ENCODE measurements around the gene COQ10B.

The COQ10B gene

DNA sequence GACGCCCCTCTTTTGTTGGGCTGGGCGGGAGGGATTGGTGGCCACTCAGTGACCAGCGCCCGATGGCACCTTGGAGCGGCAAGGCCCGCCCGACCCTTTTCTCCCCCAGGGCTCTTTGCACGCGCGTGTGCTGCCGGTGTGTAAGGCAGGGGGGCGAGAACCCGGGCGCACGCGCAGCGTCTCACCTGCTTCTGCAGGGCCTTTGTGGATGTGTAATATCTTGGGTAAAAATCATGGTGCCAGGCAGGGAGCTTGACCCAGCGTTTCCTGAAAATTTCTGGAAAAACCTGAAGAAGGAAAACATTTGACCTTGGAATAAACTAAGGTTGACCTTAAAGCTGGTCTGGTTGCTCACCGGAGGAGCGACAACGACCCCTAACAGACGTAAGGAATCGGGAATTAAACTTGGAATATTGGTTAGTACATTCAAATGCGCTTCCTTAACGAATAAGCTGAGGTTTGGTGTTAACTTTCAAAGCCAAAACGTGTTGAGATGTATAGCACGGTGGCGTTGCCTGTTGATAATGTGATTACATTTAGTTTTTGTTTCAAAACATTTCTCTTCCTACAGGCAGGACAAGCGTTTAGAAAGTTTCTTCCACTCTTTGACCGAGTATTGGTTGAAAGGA lies 47.3 kb downstream of the COQ10B start:
- Mint-ChIP-seq H3K4me1 (peaks cover 22 to 45% of the 10 kb centered on the region in 2 donors), H3K36me3 (peaks cover 32 to 55% of the 10 kb centered on the region in 2 donors), H3K27me3 (no peaks in the 10 kb centered on the region), H3K4me3 (peak overlapping the region; percentile 90 to 96), H3K27ac (peak overlapping the region; percentile 97), H3K9me3 (no peaks in the 10 kb centered on the region)
- ATAC-seq (replicated peaks) (peak; percentile 13 to 21), DNase-seq (no peak)

- ATAC-seq (replicated peaks) (no peak), DNase-seq (no peak)
- peaks cover 17 to 35% of the 10 kb centered on the region in 2 donors for H3K4me1 Mint-ChIP-seq
- H3K27me3 Mint-ChIP-seq = no peaks in the 10 kb centered on the region
- peaks cover 30 to 48% of the 10 kb centered on the region in 2 donors for H3K36me3 Mint-ChIP-seq
- H3K9me3 Mint-ChIP-seq = no peaks in the 10 kb centered on the region
- H3K27ac Mint-ChIP-seq = peak overlapping the region; percentile 9
- H3K4me3 Mint-ChIP-seq = peak overlapping the region; percentile 90 to 96
Measured at GRCh38 chr2:197502201-197502600, 48.8 kb downstream of the COQ10B start.

DNA sequence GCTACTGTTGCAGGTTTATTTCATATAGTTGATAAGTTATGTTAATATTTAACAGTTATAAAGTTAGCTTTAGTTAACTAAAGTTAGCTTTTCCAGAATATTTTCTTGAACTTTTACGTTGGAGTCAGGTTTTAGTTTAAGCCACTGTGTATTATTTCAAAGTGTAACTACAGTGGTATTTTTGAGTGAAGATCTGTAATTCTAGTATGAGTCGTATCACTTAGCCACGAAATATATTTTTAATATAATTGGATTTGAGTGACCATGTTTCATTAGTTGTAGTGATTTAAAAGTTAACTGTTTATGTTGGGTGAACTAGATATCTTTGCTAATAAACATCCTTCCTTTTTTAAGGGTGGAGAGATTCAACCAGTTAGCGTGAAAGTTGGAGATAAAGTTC lies 49.3 kb downstream of the COQ10B start:
- no peaks in the 10 kb centered on the region for H3K9me3 Mint-ChIP-seq
- DNase-seq (no peak), ATAC-seq (replicated peaks) (no peak)
- H3K4me1 Mint-ChIP-seq = peaks cover 16 to 30% of the 10 kb centered on the region in 2 donors
- H3K36me3 Mint-ChIP-seq = peaks cover 30 to 50% of the 10 kb centered on the region in 2 donors
- H3K27me3 Mint-ChIP-seq = no peaks in the 10 kb centered on the region
- H3K4me3 Mint-ChIP-seq = no peak overlapping the region
- H3K27ac Mint-ChIP-seq = no peak overlapping the region

- Mint-ChIP-seq H3K9me3 (no peaks in the 10 kb centered on the region), H3K27ac (peak overlapping the region; percentile 14), H3K36me3 (peaks cover 28 to 50% of the 10 kb centered on the region in 2 donors), H3K4me3 (no peak overlapping the region), H3K4me1 (peaks cover 11 to 25% of the 10 kb centered on the region in 2 donors), H3K27me3 (no peaks in the 10 kb centered on the region)
- no peak for ATAC-seq (replicated peaks)
- no peak for DNase-seq
Measured at GRCh38 chr2:197504000-197504399, 50.6 kb downstream of the COQ10B start.

DNA sequence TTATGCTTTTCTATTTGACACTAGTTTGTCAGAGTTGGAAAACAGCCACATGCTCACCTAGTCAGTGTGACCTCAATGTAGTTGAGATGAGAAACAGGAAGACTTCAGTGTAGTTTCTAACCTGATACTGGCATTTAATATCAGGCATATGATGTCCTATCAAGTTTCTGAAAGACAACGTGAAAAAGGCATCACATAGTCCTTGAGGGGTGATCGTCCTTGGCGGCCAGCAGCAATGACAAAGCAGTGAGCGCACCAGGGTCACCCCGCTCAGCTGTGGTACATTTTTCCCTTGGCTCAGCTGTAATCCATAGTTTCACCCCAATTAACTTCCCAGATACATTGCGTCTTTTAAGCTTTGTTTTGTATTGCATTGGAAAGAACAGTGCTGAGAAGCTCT lies 51.2 kb downstream of the COQ10B start:
- DNase-seq (no peak), ATAC-seq (replicated peaks) (no peak)
- H3K36me3 Mint-ChIP-seq = peaks cover 28 to 49% of the 10 kb centered on the region in 2 donors
- peaks cover 11 to 25% of the 10 kb centered on the region in 2 donors for H3K4me1 Mint-ChIP-seq
- H3K4me3 Mint-ChIP-seq = no peak overlapping the region
- no peaks in the 10 kb centered on the region for H3K9me3 Mint-ChIP-seq
- no peak overlapping the region for H3K27ac Mint-ChIP-seq
- H3K27me3 Mint-ChIP-seq = no peaks in the 10 kb centered on the region

DNA sequence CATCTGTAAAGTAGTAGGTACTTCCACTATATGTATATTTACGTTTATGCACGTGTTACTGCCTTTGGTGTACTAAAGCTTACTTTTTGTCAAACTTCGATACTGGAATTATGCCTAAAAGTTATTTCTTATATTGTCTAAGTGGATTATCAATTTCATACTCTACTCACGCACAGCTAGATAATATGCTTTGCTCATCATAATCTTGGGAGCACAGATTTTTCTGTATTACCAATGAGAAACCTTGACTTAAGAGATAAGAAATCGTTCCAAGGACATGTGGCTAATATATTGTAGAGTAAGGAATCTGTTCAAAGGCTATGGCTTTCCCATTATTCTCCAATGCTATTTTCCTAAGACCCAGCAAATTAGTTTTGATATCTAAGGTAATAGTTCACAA lies 53.3 kb downstream of the COQ10B start:
- H3K4me1 Mint-ChIP-seq = peaks cover 7 to 16% of the 10 kb centered on the region in 2 donors
- no peaks in the 10 kb centered on the region for H3K27me3 Mint-ChIP-seq
- no peak overlapping the region for H3K27ac Mint-ChIP-seq
- DNase-seq (no peak), ATAC-seq (replicated peaks) (no peak)
- H3K9me3 Mint-ChIP-seq = no peaks in the 10 kb centered on the region
- H3K4me3 Mint-ChIP-seq = no peak overlapping the region
- H3K36me3 Mint-ChIP-seq = peaks cover 22 to 39% of the 10 kb centered on the region in 2 donors

DNA sequence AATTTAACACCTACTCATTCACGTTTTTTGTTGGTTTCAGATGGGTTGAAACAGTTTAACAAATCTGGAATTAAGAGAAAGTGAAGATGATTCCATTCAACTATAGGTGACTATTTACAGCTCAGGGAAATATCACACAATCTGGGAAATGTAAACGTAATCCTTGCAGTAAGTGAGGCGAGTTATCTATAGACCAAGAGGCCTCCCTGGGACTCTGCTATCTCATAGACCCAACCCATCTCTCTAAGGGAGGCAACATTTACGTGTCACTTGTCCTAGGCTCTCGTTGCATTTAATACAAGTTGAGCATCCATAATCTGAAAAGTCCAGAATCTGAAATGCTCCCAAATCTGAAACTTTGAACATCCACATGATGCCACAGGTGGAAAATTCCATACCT lies 60.6 kb downstream of the COQ10B start:
- Mint-ChIP-seq H3K9me3 (no peaks in the 10 kb centered on the region), H3K4me1 (peaks cover 12 to 13% of the 10 kb centered on the region in 2 donors), H3K27ac (no peak overlapping the region), H3K36me3 (peaks cover 12 to 26% of the 10 kb centered on the region in 2 donors), H3K4me3 (no peak overlapping the region), H3K27me3 (no peaks in the 10 kb centered on the region)
- ATAC-seq (replicated peaks) (no peak), DNase-seq (no peak)

DNA sequence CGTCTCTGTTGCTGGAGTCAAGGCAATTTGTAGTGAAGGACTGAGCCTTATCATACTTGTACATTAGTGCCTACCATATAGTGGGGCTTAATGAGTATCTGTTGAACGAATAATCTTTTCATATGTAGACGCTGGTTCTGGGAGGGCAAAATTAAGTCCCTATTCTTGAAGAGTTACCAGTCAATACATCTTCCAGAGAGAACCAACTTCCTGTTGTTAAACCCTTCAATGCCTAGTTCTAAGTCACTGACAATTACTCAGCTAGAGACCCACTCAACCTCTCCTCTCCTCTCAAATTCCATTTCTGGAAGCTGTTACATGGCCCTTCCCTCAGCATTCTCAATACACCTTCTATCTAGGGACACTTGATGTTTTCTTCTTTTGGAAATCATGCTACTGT lies 61.4 kb downstream of the COQ10B start:
- H3K4me1 Mint-ChIP-seq = peaks cover 12 to 13% of the 10 kb centered on the region in 2 donors
- DNase-seq (no peak), ATAC-seq (replicated peaks) (no peak)
- H3K36me3 Mint-ChIP-seq = peaks cover 12 to 24% of the 10 kb centered on the region in 2 donors
- H3K9me3 Mint-ChIP-seq = no peaks in the 10 kb centered on the region
- peak overlapping the region; percentile 99 for H3K27ac Mint-ChIP-seq
- H3K27me3 Mint-ChIP-seq = no peaks in the 10 kb centered on the region
- H3K4me3 Mint-ChIP-seq = peak overlapping the region; percentile 98 to 100

DNA sequence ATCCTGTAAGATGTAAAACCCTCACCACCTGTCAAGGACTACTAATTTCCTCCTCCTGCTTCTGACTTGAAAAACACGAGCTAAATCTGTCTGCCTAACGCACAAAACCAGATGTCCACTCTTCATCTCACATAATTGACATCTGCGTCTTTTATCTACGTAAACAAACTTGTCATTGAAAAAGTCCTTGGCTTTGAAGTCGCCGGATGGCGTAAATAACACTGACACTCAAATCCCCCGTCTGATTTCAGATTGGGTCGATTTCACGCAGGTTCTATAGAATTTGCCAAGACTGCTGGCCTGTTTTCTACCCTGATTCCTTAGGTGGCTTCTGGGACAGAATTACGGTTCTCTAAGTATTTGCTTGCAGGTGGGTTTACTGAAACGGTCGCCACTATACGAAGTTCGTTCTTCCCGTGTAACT lies 62.0 kb downstream of the COQ10B start:
- ATAC-seq (replicated peaks) = peak; percentile 13 to 20
- no peak for DNase-seq
- peaks cover 14 to 27% of the 10 kb centered on the region in 2 donors for H3K36me3 Mint-ChIP-seq

DNA sequence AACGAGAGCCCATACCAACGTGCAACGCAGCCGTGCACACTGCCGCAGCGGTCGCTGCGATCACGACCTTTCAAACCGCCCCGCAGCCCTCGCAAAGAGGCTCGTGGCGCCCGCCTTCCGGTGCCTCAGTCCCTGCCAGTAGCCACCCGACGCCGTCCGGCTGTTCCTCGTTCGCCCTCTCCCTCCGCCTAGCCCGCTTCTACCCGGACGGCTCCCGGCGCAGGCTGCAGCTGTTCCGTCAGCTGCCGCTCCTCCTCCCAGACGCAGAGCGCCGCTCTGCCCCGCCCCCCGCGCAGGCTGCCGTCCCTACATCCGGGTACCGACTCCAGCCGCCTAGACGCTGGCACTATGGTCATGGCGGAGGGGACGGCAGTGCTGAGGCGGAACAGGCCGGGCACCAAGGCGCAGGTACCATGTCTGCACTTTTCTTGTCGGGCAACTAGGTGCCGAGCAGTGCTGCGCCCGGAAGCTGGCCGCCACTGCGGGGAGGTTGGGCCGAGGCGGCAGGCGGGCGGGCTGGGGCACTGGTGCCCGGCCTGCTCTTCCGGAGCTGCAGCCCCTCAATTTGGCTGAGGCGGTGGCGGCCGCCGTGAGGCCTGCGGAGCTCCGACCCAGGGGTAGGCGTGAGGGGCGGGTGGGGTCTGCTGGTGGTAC lies 62.5 kb downstream of the COQ10B start, which contains the start of gene MOB4:
TSS of gene MOB4 (plus strand) at position 328 of the 654 bp plus-strand sequence. CDS start at position 349, 21 bp downstream.
- Mint-ChIP-seq H3K9me3 (peaks cover under 1 to 1% of the 10 kb centered on the region in 2 donors), H3K4me1 (peaks cover 13% of the 10 kb centered on the region in 2 donors), H3K27me3 (no peaks in the 10 kb centered on the region), H3K27ac (peak within 1 kb of the TSS; percentile 99), H3K36me3 (peaks cover 17 to 33% of the 10 kb centered on the region in 2 donors), H3K4me3 (peak within 1 kb of the TSS; percentile 98 to 100)
- ATAC-seq (replicated peaks) (peak; percentile 90 to 95), DNase-seq (peak; percentile 95)

More for the DNA sequence above, 62.0 kb downstream of the COQ10B start:
- Mint-ChIP-seq H3K9me3 (no peaks in the 10 kb centered on the region), H3K27me3 (no peaks in the 10 kb centered on the region), H3K27ac (peak overlapping the region; percentile 99), H3K4me3 (peak overlapping the region; percentile 98 to 100), H3K4me1 (peaks cover 12 to 13% of the 10 kb centered on the region in 2 donors)

GRCh38 chr2:197516393-197516761 lies 63.0 kb downstream of the COQ10B start:
- ATAC-seq (replicated peaks) = peak; percentile 4 to 17
- peaks cover 18 to 33% of the 10 kb centered on the region in 2 donors for H3K36me3 Mint-ChIP-seq
- H3K27me3 Mint-ChIP-seq = no peaks in the 10 kb centered on the region
- peaks cover 5% of the 10 kb centered on the region in 2 donors for H3K9me3 Mint-ChIP-seq
- H3K4me1 Mint-ChIP-seq = peaks cover 13 to 18% of the 10 kb centered on the region in 2 donors
- H3K27ac Mint-ChIP-seq = peak overlapping the region; percentile 99
- peak overlapping the region; percentile 98 to 100 for H3K4me3 Mint-ChIP-seq
- peak; percentile 13 for DNase-seq

- peak overlapping the region; percentile 99 for H3K27ac Mint-ChIP-seq
- peaks cover 13 to 18% of the 10 kb centered on the region in 2 donors for H3K4me1 Mint-ChIP-seq
- peaks cover 15 to 32% of the 10 kb centered on the region in 2 donors for H3K36me3 Mint-ChIP-seq
- ATAC-seq (replicated peaks) (no peak), DNase-seq (no peak)
- H3K9me3 Mint-ChIP-seq = peaks cover 5% of the 10 kb centered on the region in 2 donors
- H3K4me3 Mint-ChIP-seq = peak overlapping the region; percentile 98 to 100
- H3K27me3 Mint-ChIP-seq = no peaks in the 10 kb centered on the region
Measured at GRCh38 chr2:197517150-197517549, 63.8 kb downstream of the COQ10B start.
